CD4-positive, CD25-positive, alpha-beta regulatory T cell (primary cell): ENCODE data around the gene KCNAB2. TPM values are rescaled to one million over a fixed set of nuclear protein-coding genes. Genes with fewer than 3 reads are reported as not detected.

Source experiments
- ATAC-seq, 2 donors: fragments of 150-1000 bp; cut with Tn5 transposase; one replicate each; pipeline ENCODE4 v1.10.0; 2021; ENCODE audit warnings: low read depth in 2 of 2, moderate number of reproducible peaks in 2 of 2, moderate library complexity in 1 of 2
- DNase-seq, 3 donors: peaks; one replicate each; pipeline versions ENCODE4 v3.0.0 to v3.0.0-alpha.2; 2012 to 2022; ENCODE audit warnings: mixed read lengths in 1 of 3
- H3K27ac ChIP-seq: one replicate; pipeline ENCODE4 v1.7.0; 2013; ENCODE audit warnings: mild to moderate bottlenecking, low read length; ENCODE audit not compliant: insufficient read depth, poor library complexity, severe bottlenecking
- H3K27me3 ChIP-seq: one replicate; pipeline ENCODE4 v1.7.0; 2013; ENCODE audit warnings: low read length; ENCODE audit not compliant: control insufficient read depth, insufficient read depth
- H3K36me3 ChIP-seq: one replicate; pipeline ENCODE4 v1.7.0; 2013; ENCODE audit warnings: mild to moderate bottlenecking, low read length, moderate library complexity; ENCODE audit not compliant: control insufficient read depth, insufficient read depth
- H3K4me1 ChIP-seq: 2 replicates; pipeline ENCODE4 v1.7.0; 2013; ENCODE audit warnings: mild to moderate bottlenecking, low read length; ENCODE audit not compliant: insufficient read depth, control insufficient read depth, poor library complexity, severe bottlenecking
- H3K4me3 ChIP-seq: one replicate; pipeline ENCODE4 v1.7.0; 2013; ENCODE audit warnings: low read depth, mild to moderate bottlenecking, low read length, moderate library complexity
- H3K9me3 ChIP-seq, 2 experiments: 1 replicate in 1 of 2; 2 replicates in 1 of 2; pipeline ENCODE4 v1.7.0; 2013; ENCODE audit warnings: low read length in 2 of 2, mild to moderate bottlenecking in 1 of 2, moderate library complexity in 1 of 2; ENCODE audit not compliant: control insufficient read depth in 2 of 2
- H3K27ac Mint-ChIP-seq, 3 donors: one replicate each; pipeline ENCODE4 v1.8.0; 2020 to 2022; ENCODE audit warnings: mild to moderate bottlenecking in 3 of 3, mixed read lengths in 3 of 3, moderate library complexity in 2 of 3
- H3K27me3 Mint-ChIP-seq: one replicate; pipeline ENCODE4 v1.8.0; 2022; ENCODE audit warnings: mild to moderate bottlenecking, mixed read lengths
- H3K36me3 Mint-ChIP-seq: one replicate; pipeline ENCODE4 v1.8.0; 2020; ENCODE audit warnings: mixed read lengths
- H3K4me1 Mint-ChIP-seq, 4 donors: one replicate each; pipeline ENCODE4 v1.8.0; 2020 to 2022; ENCODE audit warnings: mixed read lengths in 4 of 4, mild to moderate bottlenecking in 1 of 4
- H3K4me3 Mint-ChIP-seq, 4 donors: one replicate each; pipeline ENCODE4 v1.8.0; 2020 to 2022; ENCODE audit warnings: mild to moderate bottlenecking in 4 of 4, mixed read lengths in 4 of 4, moderate library complexity in 3 of 4
- H3K9me3 Mint-ChIP-seq, 7 donors: one replicate each; pipeline ENCODE4 v1.8.0; 2020 to 2022; ENCODE audit warnings: mixed read lengths in 7 of 7, mild to moderate bottlenecking in 3 of 7, moderate library complexity in 2 of 7
- polyA plus RNA-seq, 4 donors: library from polyadenylated mRNA; unstranded; fragments of 300-500 nt; fragmentation: Illumina TruSeq; gene quantifications; one replicate each; pipeline ENCODE4 v1.2.3, GENCODE V29; 2021
- total RNA-seq: library from RNA; stranded (reverse); gene quantifications from one replicate; pipeline ENCODE4 v1.2.3, GENCODE V29; 2022

KCNAB2 gene
- total and polyA plus RNA-seq, 5 donors from 2014 or later, result 21.2 to 244 (median 28.0) TPM

GRCh38 chr1:6145864-6146410 lies 100.2 kb downstream of the KCNAB2 start:
- no peak overlapping the region for H3K4me3 ChIP-seq
- Mint-ChIP-seq H3K9me3 (no peaks in the 10 kb centered on the region), H3K27me3 (peaks cover 14% of the 10 kb centered on the region), H3K36me3 (no peaks in the 10 kb centered on the region), H3K4me3 (no peak overlapping the region), H3K4me1 (peaks cover 0 to 7% (median 2%) of the 10 kb centered on the region in 4 donors), H3K27ac (no peak overlapping the region)
- H3K9me3 ChIP-seq, result no peaks in the 10 kb centered on the region
- no peaks in the 10 kb centered on the region for H3K27me3 ChIP-seq
- ATAC-seq, result no peak
- H3K27ac ChIP-seq, result no peak overlapping the region
- DNase-seq, result no peak
- H3K4me1 ChIP-seq, result peaks cover 11% of the 10 kb centered on the region
- no peaks in the 10 kb centered on the region for H3K36me3 ChIP-seq

- Mint-ChIP-seq H3K27me3 (peaks cover 11% of the 10 kb centered on the region), H3K4me1 (peaks cover 0 to 16% (median 4%) of the 10 kb centered on the region in 4 donors), H3K27ac (no peak overlapping the region), H3K36me3 (peaks cover 4% of the 10 kb centered on the region), H3K9me3 (peaks cover 0 to 2% (median 0%) of the 10 kb centered on the region in 7 donors), H3K4me3 (peak overlapping the region in 3 of 4 donors; percentile 7 to 81 (median 74))
- Histone ChIP-seq H3K4me3 (peak overlapping the region; percentile 26), H3K27me3 (no peaks in the 10 kb centered on the region), H3K36me3 (no peaks in the 10 kb centered on the region), H3K9me3 (no peaks in the 10 kb centered on the region), H3K4me1 (peaks cover 11% of the 10 kb centered on the region), H3K27ac (no peak overlapping the region)
- DNase-seq, result peak; percentile 29 to 68 (median 46)
- ATAC-seq, result peak; percentile 69 to 74
Observed at GRCh38 chr1:6148497-6149241, 103.0 kb downstream of the KCNAB2 start.

- peaks cover 15% of the 10 kb centered on the region for H3K4me1 ChIP-seq
- no peak overlapping the region for H3K27ac ChIP-seq
- no peak overlapping the region for H3K27ac Mint-ChIP-seq
- DNase-seq (no peak), ATAC-seq (no peak)
- no peaks in the 10 kb centered on the region for H3K36me3 ChIP-seq
- peaks cover 0 to 2% (median 0%) of the 10 kb centered on the region in 7 donors for H3K9me3 Mint-ChIP-seq
- peaks cover 11% of the 10 kb centered on the region for H3K27me3 Mint-ChIP-seq
- no peaks in the 10 kb centered on the region for H3K9me3 ChIP-seq
- no peak overlapping the region for H3K4me3 ChIP-seq
- H3K4me1 Mint-ChIP-seq, result peaks cover 0 to 22% (median 5%) of the 10 kb centered on the region in 4 donors
- H3K4me3 Mint-ChIP-seq, result no peak overlapping the region
- H3K27me3 ChIP-seq, result no peaks in the 10 kb centered on the region
- H3K36me3 Mint-ChIP-seq, result peaks cover 4% of the 10 kb centered on the region
Observed at GRCh38 chr1:6149597-6149996, 103.9 kb downstream of the KCNAB2 start.

- ATAC-seq (no peak), DNase-seq (no peak)
- Histone ChIP-seq H3K4me1 (peaks cover 22% of the 10 kb centered on the region), H3K36me3 (no peaks in the 10 kb centered on the region), H3K4me3 (no peak overlapping the region), H3K27me3 (no peaks in the 10 kb centered on the region), H3K27ac (no peak overlapping the region), H3K9me3 (no peaks in the 10 kb centered on the region)
- Mint-ChIP-seq H3K27ac (no peak overlapping the region), H3K9me3 (peaks cover 0 to 2% (median 0%) of the 10 kb centered on the region in 7 donors), H3K4me1 (peaks cover 0 to 28% (median 5%) of the 10 kb centered on the region in 4 donors), H3K36me3 (peaks cover 4% of the 10 kb centered on the region), H3K4me3 (no peak overlapping the region), H3K27me3 (peaks cover 11% of the 10 kb centered on the region)
Observed at GRCh38 chr1:6150006-6150938, 104.6 kb downstream of the KCNAB2 start.

Other genes with a start within 250 kb of the KCNAB2 start
- 13.2 TPM for gene NPHP4, start 53.5 kb upstream of the KCNAB2 start, total RNA-seq
- gene NPHP4, start 53.5 kb upstream of the KCNAB2 start, polyA plus RNA-seq, result 1 to 10 TPM in 1 of 4 donors, under 1 TPM in 3; 0.29 to 1.2 (median 0.74) TPM
- gene CHD5, start 134.4 kb downstream of the KCNAB2 start, total RNA-seq, result not detected
- gene CHD5, start 134.4 kb downstream of the KCNAB2 start, polyA plus RNA-seq, result not detected
- gene RPL22, start 153.7 kb downstream of the KCNAB2 start, total RNA-seq, result 405 TPM
- gene RPL22, start 153.7 kb downstream of the KCNAB2 start, polyA plus RNA-seq, result 100 to 1,000 TPM; 152 to 238 (median 191) TPM
- gene RNF207, start 160.2 kb downstream of the KCNAB2 start, total RNA-seq, result 8.4 TPM
- under 1 TPM; 0.08 to 0.52 (median 0.40) TPM for gene RNF207, start 160.2 kb downstream of the KCNAB2 start, polyA plus RNA-seq
- 9.1 TPM for gene ICMT, start 190.1 kb downstream of the KCNAB2 start, total RNA-seq
- 10 to 100 TPM; 18.2 to 22.3 (median 19.7) TPM for gene ICMT, start 190.1 kb downstream of the KCNAB2 start, polyA plus RNA-seq
- gene HES3, start 198.3 kb downstream of the KCNAB2 start, total RNA-seq, result not detected
- not detected for gene HES3, start 198.3 kb downstream of the KCNAB2 start, polyA plus RNA-seq
- gene GPR153, start 215.2 kb downstream of the KCNAB2 start, total RNA-seq, result 0.15 TPM
- gene GPR153, start 215.2 kb downstream of the KCNAB2 start, polyA plus RNA-seq, result not detected